HG03558 (cell line): Measurements from ENCODE around the gene TMC3.

Experiments used
- ATAC-seq: cut with Tn5 transposase; IDR thresholded peaks from one replicate; pipeline ENCODE4 v1.9.1; 2021; ENCODE audit warnings: moderate number of reproducible peaks; ENCODE audit not compliant: unreplicated experiment; ENCODE audit errors: extremely low read depth

Gene TMC3

GRCh38 chr15:81386947-81387346 lies 12.9 kb upstream of the TMC3 start:
- no peak for ATAC-seq

GRCh38 chr15:81385721-81386076 lies 11.7 kb upstream of the TMC3 start:
- no peak for ATAC-seq

GRCh38 chr15:81384891-81385720 lies 11.1 kb upstream of the TMC3 start:
- no peak for ATAC-seq

DNA sequence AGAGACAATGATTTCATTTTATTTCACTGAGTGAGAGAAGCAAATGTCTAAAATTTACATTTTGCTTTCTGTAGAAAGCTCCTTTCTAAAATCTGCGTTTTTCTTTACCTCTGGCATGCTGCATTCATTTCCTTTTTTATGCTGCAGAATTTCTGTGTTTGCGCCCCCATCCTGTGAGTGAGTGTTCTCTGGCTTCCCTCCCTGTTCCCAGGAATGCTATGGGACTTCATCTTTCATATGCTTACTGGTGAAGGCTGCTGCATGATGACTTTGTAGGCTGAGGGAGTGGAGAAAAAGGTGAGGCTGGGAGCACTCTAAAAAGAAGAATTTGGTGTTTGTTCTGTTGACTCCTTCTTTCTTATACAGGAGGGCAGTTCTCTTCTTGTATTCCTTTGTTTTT lies 7.7 kb upstream of the TMC3 start:
- no peak for ATAC-seq

DNA sequence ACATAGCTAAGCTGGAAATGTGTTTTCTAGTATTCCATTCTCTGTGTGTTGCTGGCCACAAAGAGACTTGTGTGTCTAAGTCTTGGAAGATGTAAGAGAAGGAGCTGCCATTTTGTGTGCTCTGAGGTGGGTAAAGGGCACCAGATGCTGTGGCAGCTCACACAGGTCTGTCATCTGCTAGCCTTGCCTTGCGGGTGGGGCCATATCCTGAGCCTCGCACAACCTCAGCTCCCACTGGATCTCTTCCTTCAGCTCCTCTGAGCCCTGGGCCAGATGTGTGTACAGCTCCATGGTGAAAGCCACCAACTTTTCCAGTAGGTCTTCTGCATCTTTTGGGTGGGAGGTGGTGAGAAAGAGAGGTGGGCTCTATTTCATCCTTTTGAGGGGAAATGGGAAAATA lies 6.7 kb upstream of the TMC3 start:
- ATAC-seq: no peak

GRCh38 chr15:81380203-81380602 lies 6.2 kb upstream of the TMC3 start:
- no peak for ATAC-seq

- ATAC-seq: no peak
Observed at GRCh38 chr15:81379269-81379668, 5.3 kb upstream of the TMC3 start.

GRCh38 chr15:81378443-81378842 lies 4.4 kb upstream of the TMC3 start:
- no peak for ATAC-seq

DNA sequence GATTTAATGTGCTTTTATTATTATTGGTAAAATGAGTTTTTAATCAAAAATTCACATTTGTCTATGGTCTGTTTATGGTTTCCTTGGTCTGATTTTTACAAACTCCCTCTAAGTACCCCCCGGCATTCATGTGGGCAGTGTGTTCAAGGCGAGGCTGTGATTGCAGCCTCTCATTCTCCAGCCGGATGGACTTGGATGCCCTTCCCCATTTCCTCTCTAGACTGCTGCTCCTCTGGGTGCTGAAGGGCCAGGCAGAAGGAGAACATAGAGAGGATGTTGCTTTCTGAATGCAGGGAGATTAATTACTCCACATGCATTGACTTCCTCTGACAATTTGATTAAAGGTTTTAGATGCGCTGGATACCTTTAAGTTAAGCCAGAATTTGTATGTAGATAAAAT lies 3.9 kb upstream of the TMC3 start:
- no peak for ATAC-seq

GRCh38 chr15:81376231-81376630 lies 2.2 kb upstream of the TMC3 start:
- ATAC-seq: no peak

- no peak for ATAC-seq
Observed at GRCh38 chr15:81375461-81375860, 1.4 kb upstream of the TMC3 start.

DNA sequence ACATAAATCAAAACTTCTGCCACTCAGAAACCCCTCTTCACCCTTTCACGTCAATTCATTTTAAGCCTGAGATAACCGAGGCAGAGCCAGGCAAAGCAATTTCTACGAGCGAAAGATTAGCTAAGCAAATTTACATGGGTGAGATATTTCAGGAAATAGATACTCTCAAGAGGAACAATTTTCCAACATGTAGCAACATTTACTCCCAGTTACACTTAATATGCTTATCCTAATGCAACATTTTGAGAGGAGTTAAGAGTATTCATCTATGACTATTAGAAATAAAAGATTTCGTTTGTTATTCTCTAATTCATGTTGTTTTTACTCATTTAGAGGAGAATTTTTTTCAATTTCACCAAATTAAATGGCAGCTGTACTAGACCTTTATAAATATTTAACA lies 837 bp downstream of the TMC3 start:
- ATAC-seq: no peak

- ATAC-seq: no peak
Observed at GRCh38 chr15:81372575-81372974, 1.4 kb downstream of the TMC3 start.

GRCh38 chr15:81363718-81364500 lies 10.1 kb downstream of the TMC3 start:
- ATAC-seq: no peak

DNA sequence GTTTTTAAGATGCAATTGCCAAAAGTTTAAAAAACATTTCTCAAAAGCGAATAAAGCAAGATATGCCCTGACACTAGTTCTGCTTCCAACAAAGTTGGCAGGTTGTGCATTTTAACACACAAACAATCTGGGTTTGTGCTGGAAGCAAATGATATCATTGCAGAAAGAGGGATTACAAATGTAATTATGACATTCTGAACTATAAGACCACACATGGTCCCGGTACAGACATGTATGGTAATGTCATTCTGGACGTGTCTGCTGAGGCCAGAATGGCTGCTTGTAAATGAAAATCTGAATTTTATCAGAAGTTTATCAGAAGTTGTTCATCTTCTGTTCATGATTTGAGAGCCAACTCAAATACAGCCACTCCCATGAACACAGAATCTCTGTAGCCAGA lies 10.7 kb downstream of the TMC3 start:
- no peak for ATAC-seq

- no peak for ATAC-seq
Observed at GRCh38 chr15:81362790-81363189, 11.2 kb downstream of the TMC3 start.

- no peak for ATAC-seq
Observed at GRCh38 chr15:81361891-81362290, 12.1 kb downstream of the TMC3 start.

GRCh38 chr15:81360491-81360890 lies 13.5 kb downstream of the TMC3 start:
- no peak for ATAC-seq

DNA sequence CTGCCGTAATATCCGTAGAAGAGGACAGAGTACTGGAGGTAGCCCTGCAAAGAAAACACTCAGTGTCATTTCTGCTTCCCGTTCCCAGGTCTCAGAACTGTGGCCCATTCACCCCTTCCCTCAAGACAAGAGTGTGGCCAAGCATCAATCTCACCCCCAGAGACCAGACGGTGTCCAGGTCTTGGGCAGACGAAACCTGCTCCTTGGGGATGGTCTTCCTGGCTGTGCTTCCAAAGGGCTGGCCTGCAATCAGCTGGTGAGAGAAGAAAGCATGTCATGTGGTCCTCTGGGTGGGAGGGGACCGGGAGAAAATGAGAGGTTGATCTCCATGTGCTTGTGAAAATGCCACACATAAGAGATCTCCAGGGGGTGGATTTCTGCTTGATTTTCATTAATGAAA lies 15.8 kb downstream of the TMC3 start:
- ATAC-seq: no peak

GRCh38 chr15:81357180-81357686 lies 16.8 kb downstream of the TMC3 start:
- no peak for ATAC-seq

GRCh38 chr15:81356252-81356651 lies 17.8 kb downstream of the TMC3 start:
- ATAC-seq: no peak

- no peak for ATAC-seq
Observed at GRCh38 chr15:81351651-81352050, 22.4 kb downstream of the TMC3 start.
